Sigmoid colon (tissue), 4 donors: Measurements from ENCODE around the gene LOC101059915.
"Not testable (repeated sequence)": the region's sequence is repeated elsewhere in the genome, so short reads cannot be mapped to it uniquely, and the experiment has no call there.

ENCODE experiments used
- CTCF ChIP-seq, 4 experiments: fragments of 450-650 bp in 3 of 4; fragments of 200-600 bp in 1 of 4; IDR thresholded peaks; one replicate each; pipeline ENCODE4 v1.5.1; 2016 to 2019; ENCODE audit warnings: antibody characterized with exemption in 4 of 4, mild to moderate bottlenecking in 3 of 4, moderate library complexity in 2 of 4
- EP300 ChIP-seq, 4 donors: sonication (generic); formaldehyde crosslinking; IDR thresholded peaks; one replicate each; pipeline ENCODE4 v1.6.1; 2017; ENCODE audit warnings: antibody characterized with exemption in 4 of 4
- POLR2A ChIP-seq, 2 donors: fragments of 450-650 bp; IDR thresholded peaks; one replicate each; pipeline ENCODE4 v1.6.1; 2016; ENCODE audit warnings: antibody characterized with exemption in 2 of 2, mild to moderate bottlenecking in 2 of 2, moderate library complexity in 2 of 2
- POLR2AphosphoS5 ChIP-seq, 4 donors: sonication (generic); formaldehyde crosslinking; IDR thresholded peaks; one replicate each; pipeline ENCODE4 v1.6.1; 2017; ENCODE audit warnings: antibody characterized with exemption in 4 of 4

GRCh38 chrX:71715551-71715950 is 48.2 kb downstream of the LOC101059915 start:
- TF ChIP-seq CTCF, POLR2A, POLR2AphosphoS5, EP300 (IDR thresholded peaks at IDR 0.05): not testable (repeated sequence)
